GM20000 (cell line): Measurements from ENCODE around the gene DCLK2.

ENCODE experiments used
- DNase-seq: peaks from one replicate; pipeline ENCODE4 v3.0.0; 2012; ENCODE audit warnings: low spot score
- CTCF ChIP-seq: IDR thresholded peaks from 2 replicates; pipeline ENCODE4 v1.5.1; 2012; ENCODE audit warnings: mild to moderate bottlenecking, control low read depth; ENCODE audit errors: extremely low read depth, missing control alignments

DCLK2 gene

GRCh38 chr4:150149381-150149780, 71.1 kb downstream of the DCLK2 start:
- DNase-seq: no peak
- no peak for TF ChIP-seq CTCF

- no peak for TF ChIP-seq CTCF
- no peak for DNase-seq
Measured at GRCh38 chr4:150150629-150151062, 72.4 kb downstream of the DCLK2 start.

DNA sequence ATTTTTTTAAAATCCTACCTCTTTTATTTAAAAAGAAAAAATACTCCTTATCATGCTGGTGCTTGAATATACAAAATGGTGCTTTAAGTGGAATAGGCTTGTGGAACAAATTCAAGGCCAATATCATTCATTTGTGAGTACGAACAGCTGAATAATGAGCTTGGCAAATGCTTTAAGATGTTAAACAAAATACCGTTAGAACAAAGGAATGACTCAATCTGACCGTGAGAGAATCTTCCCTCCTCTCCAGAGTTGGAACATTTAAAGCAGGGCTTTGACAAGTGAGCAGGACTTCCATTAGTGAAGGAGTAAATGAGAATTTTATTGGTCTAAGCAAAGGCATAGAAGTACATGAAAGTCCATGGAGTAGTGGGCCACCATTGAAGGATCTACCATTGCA, 74.5 kb downstream of the DCLK2 start:
- DNase-seq: no peak
- TF ChIP-seq CTCF: no peak

DNA sequence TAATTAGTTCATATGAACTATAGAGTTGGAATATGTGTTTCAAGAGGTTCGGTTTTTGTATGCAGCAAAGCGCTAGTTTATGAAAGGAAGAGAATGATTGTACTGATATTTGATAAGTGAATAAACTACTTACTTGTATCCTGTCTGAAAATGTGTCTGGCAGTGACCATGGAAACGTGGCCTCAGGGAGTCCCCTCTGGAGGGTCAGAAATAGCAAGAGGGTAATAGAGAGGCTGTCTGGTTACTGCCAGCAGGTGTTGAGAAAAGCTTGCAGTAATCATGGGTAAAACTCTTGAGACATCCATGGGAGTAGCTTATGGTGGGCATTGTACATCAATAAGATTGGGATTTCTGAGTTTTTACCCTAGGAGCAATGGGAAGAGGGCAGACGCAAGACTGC, 77.1 kb downstream of the DCLK2 start:
- no peak for DNase-seq
- TF ChIP-seq CTCF: no peak

DNA sequence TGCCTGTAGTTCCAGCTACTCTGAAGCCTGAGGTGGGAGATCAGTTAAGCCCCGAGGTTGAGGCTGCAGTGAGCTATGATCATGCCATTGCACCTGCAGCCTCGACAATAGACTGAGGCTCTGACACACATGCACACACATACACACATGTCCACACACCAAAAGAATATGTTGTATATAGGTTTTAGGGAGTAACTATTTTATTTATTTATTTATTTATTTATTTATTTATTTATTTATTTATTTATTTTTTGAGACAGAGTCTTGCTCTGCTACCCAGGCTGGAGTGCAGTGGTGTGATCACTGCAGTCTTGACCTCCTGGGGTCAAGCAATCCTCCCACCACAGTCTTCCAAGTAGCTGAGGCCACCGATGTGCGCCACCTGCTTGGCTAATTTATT, 78.3 kb downstream of the DCLK2 start:
- no peak for DNase-seq
- no peak for TF ChIP-seq CTCF

DNA sequence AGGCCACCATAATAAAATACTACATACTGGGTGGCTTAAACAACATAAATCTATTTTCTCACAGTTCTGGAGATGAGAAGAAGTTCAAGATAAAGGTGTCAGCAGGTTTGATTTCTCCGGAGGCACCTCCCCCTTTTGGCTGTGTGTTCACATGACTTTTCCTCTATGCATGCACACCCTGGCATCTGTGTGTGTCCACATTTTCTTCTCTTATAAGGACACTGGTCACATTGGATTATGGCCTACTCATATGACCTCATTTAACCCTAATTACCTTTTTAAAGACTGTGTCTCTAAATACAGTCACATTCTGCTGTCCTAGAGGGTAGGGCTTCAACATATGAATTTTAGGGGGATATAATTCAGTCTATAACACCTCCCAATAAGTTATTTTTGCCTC, 79.8 kb downstream of the DCLK2 start:
- DNase-seq: no peak
- TF ChIP-seq CTCF: no peak

DNA sequence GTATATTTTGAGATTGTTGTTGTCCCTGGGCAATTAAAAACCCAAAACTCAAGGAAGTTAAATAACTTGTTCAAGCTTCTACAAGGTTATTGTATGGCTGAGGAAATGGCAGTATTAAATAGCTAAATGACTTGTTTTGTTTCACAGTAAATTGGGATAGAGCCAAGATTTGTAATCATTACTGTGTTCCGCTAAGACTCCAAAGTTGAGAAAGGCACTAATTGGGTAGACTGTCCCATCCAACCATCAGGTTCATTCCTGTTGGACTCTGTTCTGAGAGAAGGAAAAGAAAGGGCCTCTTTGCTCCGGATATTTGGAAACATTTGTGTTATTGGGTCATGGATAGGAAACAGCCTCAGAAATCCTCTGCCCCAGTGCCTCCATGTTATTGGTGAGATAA, 82.2 kb downstream of the DCLK2 start:
- no peak for TF ChIP-seq CTCF
- DNase-seq: no peak
